Gastroesophageal sphincter (tissue), 4 donors: ENCODE measurements around the gene NUAK2. TPM values are rescaled to one million over a fixed set of nuclear protein-coding genes. Genes with fewer than 3 reads are reported as not detected.

Source experiments
- ATAC-seq: fragments of 150-250 bp; one replicate; pipeline ENCODE4 v1.9.1; 2016; ENCODE audit warnings: mild to moderate bottlenecking, moderate library complexity
- H3K27ac ChIP-seq, 4 donors: fragments of 200-600 bp; sonication (generic) in 3 of 4; 1 replicate in 3 of 4; 2 replicates in 1 of 4; pipeline ENCODE4 v1.5.1; 2016 to 2019
- H3K27me3 ChIP-seq: fragments of 200-600 bp; sonication (generic); one replicate; pipeline ENCODE4 v1.5.1; 2019
- H3K36me3 ChIP-seq, 2 donors: fragments of 200-600 bp; sonication (generic); one replicate each; pipeline ENCODE4 v1.5.1; 2019; ENCODE audit warnings: control low read depth in 1 of 2
- H3K4me1 ChIP-seq, 3 donors: fragments of 200-600 bp; sonication (generic); 1 replicate in 2 of 3; 2 replicates in 1 of 3; pipeline ENCODE4 v1.5.1; 2016 to 2019; ENCODE audit warnings: control low read depth in 2 of 3
- H3K4me3 ChIP-seq, 2 donors: fragments of 200-600 bp; sonication (generic); one replicate each; pipeline ENCODE4 v1.5.1; 2019; ENCODE audit warnings: mild to moderate bottlenecking in 1 of 2, moderate library complexity in 1 of 2
- H3K9me3 ChIP-seq, 3 donors: fragments of 200-600 bp; sonication (generic); one replicate each; pipeline ENCODE4 v1.5.1; 2017 to 2019; ENCODE audit warnings: control low read depth in 2 of 3
- CTCF ChIP-seq, 4 experiments: fragments of 200-600 bp in 2 of 4; fragments of 450-650 bp in 2 of 4; sonication (generic) in 1 of 4; IDR thresholded peaks; one replicate each; pipeline ENCODE4 v1.5.1; 2017 to 2019; ENCODE audit warnings: antibody characterized with exemption in 4 of 4, mild to moderate bottlenecking in 2 of 4, moderate library complexity in 2 of 4
- EP300 ChIP-seq: sonication (generic); formaldehyde crosslinking; IDR thresholded peaks from one replicate; pipeline ENCODE4 v1.6.1; 2017; ENCODE audit warnings: antibody characterized with exemption, mild to moderate bottlenecking
- POLR2A ChIP-seq, 2 donors: fragments of 450-650 bp; IDR thresholded peaks; one replicate each; pipeline ENCODE4 v1.6.1; 2017; ENCODE audit warnings: antibody characterized with exemption in 2 of 2, mild to moderate bottlenecking in 2 of 2, moderate library complexity in 1 of 2
- POLR2AphosphoS5 ChIP-seq: sonication (generic); formaldehyde crosslinking; IDR thresholded peaks from one replicate; pipeline ENCODE4 v1.6.1; 2017; ENCODE audit warnings: antibody characterized with exemption
- WGBS, 2 donors: methylation state at CpG; one replicate each; pipeline ENCODE4 v1.1.5; 2018; ENCODE audit warnings: low coverage in 1 of 2; 5-methylcytosine and 5-hydroxymethylcytosine counted together
- total RNA-seq, 4 donors: library from RNA; depleted of rRNA; stranded (reverse); fragments of >200 nt; gene quantifications; one replicate each; pipeline ENCODE4 v1.1.0, GENCODE V29; 2016

NUAK2 gene
- total RNA-seq, 4 donors from 2014 or later: 0.67 to 1.1 (median 0.83) TPM

DNA sequence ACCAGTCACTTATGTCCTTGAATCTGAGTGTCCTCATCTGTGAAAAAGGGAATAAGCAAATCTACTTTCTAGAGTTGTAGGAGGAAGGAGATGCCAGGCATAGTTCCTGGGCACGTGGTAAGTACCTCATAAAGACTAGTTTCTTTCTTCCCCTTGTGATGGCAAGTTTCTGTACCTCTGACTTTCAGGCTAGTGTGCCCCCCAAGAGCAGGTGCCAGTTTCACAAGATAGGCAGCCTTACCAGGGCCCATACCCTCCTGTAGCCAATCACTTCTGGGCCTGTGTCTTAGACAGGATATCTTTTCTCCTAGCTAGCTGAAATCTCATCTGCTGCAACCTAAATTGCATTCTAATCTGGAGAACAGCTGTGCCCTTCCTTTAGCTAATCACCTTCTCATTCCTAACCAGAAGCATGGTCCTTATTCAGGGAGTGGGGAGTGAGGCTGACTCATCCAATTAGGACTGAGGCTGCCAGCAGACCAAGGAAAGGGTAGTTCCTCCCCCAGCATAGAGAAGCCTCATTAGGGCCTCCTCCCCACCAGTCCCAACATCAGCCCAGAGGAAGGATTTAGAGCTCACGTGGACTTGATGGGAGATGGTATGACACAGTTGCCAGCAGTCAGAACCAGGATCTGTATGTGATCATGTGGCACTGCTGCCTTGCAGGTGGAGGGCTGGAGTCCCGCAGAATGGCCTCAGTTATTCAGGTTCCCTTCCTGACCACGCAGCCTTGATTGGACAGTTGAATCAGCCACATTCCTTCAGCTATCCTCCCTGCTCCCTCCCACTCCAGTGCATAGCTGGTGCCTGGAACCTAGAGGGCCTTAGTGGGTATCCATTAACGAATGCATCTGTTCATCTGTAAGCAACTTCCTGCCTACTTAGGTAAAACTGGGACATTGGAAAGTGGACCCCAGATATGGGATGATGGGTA lies 27.3 kb upstream of the NUAK2 start:
- Histone ChIP-seq H3K9me3 (no peaks in the 10 kb centered on the region), H3K27me3 (peaks cover 47% of the 10 kb centered on the region), H3K4me3 (no peak overlapping the region), H3K36me3 (no peaks in the 10 kb centered on the region), H3K27ac (no peak overlapping the region), H3K4me1 (peaks cover 0 to 8% (median 6%) of the 10 kb centered on the region in 3 donors)
- ATAC-seq: no peak
- WGBS, 2 donors: 63 to 83% methylated on average over 4 to 5 of the region's 5 CpGs
- TF ChIP-seq EP300 (no peak), CTCF (IDR thresholded peaks at IDR 0.05) (no peak), POLR2AphosphoS5 (no peak)

GRCh38 chr1:205346956-205347574 lies 25.5 kb upstream of the NUAK2 start:
- Histone ChIP-seq H3K9me3 (no peaks in the 10 kb centered on the region), H3K27ac (no peak overlapping the region), H3K27me3 (peaks cover 63% of the 10 kb centered on the region), H3K36me3 (no peaks in the 10 kb centered on the region), H3K4me3 (no peak overlapping the region), H3K4me1 (peaks cover 0 to 15% (median 11%) of the 10 kb centered on the region in 3 donors)
- TF ChIP-seq EP300: no peak
- no peak for TF ChIP-seq CTCF (IDR thresholded peaks at IDR 0.05)
- TF ChIP-seq POLR2AphosphoS5: no peak
- 76 to 81% methylated on average over 3 to 7 of the region's 10 CpGs for WGBS, 2 donors
- ATAC-seq: no peak

GRCh38 chr1:205345761-205346160 lies 24.2 kb upstream of the NUAK2 start:
- Histone ChIP-seq H3K9me3 (no peaks in the 10 kb centered on the region), H3K27me3 (peaks cover 63% of the 10 kb centered on the region), H3K27ac (no peak overlapping the region), H3K4me3 (no peak overlapping the region), H3K36me3 (no peaks in the 10 kb centered on the region), H3K4me1 (peaks cover 0 to 15% (median 11%) of the 10 kb centered on the region in 3 donors)
- ATAC-seq: no peak
- 98 to 100% methylated on average over 1 to 6 of the region's 11 CpGs for WGBS, 2 donors
- no peak for TF ChIP-seq EP300
- no peak for TF ChIP-seq POLR2AphosphoS5
- no peak for TF ChIP-seq CTCF (IDR thresholded peaks at IDR 0.05)
- no peak for TF ChIP-seq POLR2A (IDR thresholded peaks at IDR 0.05)

DNA sequence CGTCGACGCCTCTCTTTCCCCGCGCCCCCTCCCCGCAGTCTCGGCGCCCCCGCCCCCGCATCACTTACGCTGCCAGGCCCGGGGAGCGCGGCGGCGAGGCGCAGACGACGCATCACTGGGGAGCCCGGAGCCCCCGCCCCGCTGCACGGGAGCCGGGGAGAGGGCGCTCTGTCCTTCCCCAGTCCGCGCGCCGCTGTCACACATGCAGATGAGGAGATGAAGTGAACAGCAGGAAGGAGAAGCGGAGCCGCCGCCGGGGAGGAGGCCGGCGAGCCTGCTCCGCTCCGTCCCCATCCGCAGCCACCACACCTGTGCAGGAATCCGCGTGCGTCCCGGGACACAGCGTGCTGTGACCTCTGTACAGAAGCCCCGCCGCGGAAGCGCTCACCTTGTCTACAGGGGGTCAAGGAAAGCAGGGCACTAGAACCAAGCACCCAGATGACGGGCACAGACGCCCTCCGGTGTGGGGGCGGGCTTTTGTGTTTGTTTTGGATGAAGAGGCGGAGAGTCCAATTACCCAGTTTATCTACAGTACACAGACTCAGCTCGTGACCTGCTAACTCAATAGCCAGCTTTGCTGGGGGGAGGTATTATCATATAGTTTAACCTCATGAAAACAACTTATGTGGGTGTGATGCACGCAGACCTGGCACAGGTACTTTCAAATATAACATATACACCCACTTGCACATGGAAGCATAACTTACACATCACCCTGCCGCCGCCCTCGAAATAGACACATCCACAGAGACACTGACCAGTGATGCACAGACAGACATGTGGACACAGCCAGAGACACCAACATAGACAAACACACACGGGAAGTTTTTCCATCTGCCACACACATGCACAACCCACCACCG lies 22.8 kb upstream of the NUAK2 start:
- ATAC-seq: peak; percentile 34

More for the DNA sequence above, 22.8 kb upstream of the NUAK2 start:
- WGBS, 2 donors: 5 to 81% methylated on average over 5 to 10 of the region's 59 CpGs
- Histone ChIP-seq H3K27ac (no peak overlapping the region), H3K9me3 (no peaks in the 10 kb centered on the region), H3K4me1 (peaks cover 0 to 15% (median 11%) of the 10 kb centered on the region in 3 donors), H3K4me3 (peak overlapping the region in 1 of 2 donors; percentile 45), H3K27me3 (peaks cover 63% of the 10 kb centered on the region), H3K36me3 (no peaks in the 10 kb centered on the region)
- no peak for TF ChIP-seq POLR2AphosphoS5
- no peak for TF ChIP-seq POLR2A (IDR thresholded peaks at IDR 0.05)
- TF ChIP-seq CTCF (IDR thresholded peaks at IDR 0.05): no peak
- TF ChIP-seq EP300: no peak
